GM12891 (cell line): ENCODE measurements around the gene ACAD11.

Experiments used
- PAX5 ChIP-seq: IDR thresholded peaks from 2 replicates; pipeline ENCODE4 v1.6.1; 2011; ENCODE audit warnings: low read length, moderate library complexity, mild to moderate bottlenecking; ENCODE audit not compliant: insufficient read depth, severe bottlenecking
- POLR2A ChIP-seq: IDR thresholded peaks from 2 replicates; pipeline ENCODE4 v1.6.1; 2011; ENCODE audit warnings: low read depth, low read length, control low read depth
- POLR2AphosphoS5 ChIP-seq: IDR thresholded peaks from 2 replicates; pipeline ENCODE4 v1.6.1; 2011; ENCODE audit warnings: low read depth, low read length, control low read depth
- POU2F2 ChIP-seq: IDR thresholded peaks from 2 replicates; pipeline ENCODE4 v1.6.1; 2011; ENCODE audit warnings: low read depth, mild to moderate bottlenecking, control low read depth, low read length, moderate library complexity
- SPI1 ChIP-seq: IDR thresholded peaks from 2 replicates; pipeline ENCODE4 v1.6.1; 2011; ENCODE audit warnings: low read depth, low read length, control low read depth
- TAF1 ChIP-seq: IDR thresholded peaks from 2 replicates; pipeline ENCODE4 v1.6.1; 2011; ENCODE audit warnings: low read depth, low read length, control low read depth

DNA sequence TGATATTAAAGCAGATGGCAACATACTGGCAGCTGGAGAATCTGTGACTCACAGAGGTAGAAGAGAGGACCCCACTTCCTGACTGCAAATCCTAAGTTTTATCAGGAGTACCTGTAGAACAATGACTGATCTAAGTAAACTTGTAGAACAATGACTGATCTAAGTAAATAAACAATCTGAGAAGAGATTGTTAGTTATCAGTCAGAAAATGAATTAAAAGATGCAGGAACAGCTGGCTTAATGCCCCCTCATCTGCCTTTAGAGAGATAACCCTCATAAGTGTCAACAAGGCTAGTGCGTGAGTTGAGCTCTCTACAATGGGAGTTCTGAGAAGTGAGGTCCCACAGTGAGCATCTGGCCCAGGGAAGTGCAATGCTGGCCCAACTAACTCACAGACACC, 14.6 kb downstream of the ACAD11 start:
- TF ChIP-seq SPI1 (no peak), POLR2A (no peak), POLR2AphosphoS5 (no peak), TAF1 (no peak), PAX5 (no peak), POU2F2 (no peak)
